Astrocyte of the cerebellum (primary cell): ENCODE data around the gene CLSTN2.
A peak's percentile ranks its signal among the peaks of the same experiment; 100 is the strongest.

Source experiments
- DNase-seq: peaks from one replicate; pipeline ENCODE4 v3.0.0-alpha.2; 2011; ENCODE audit warnings: low read depth
- H3K4me3 ChIP-seq: 2 replicates; pipeline ENCODE4 v1.5.1; 2011; ENCODE audit warnings: mild to moderate bottlenecking, low read depth, low read length, moderate library complexity
- in situ Hi-C: cut with HindIII; loops from 2 replicates; pipeline ENCODE4 v1.10.0; 2017; ENCODE audit warnings: low sequenced_read_pairs
- TF ChIP-seq, protein P1 (sequence below): IDR thresholded peaks from 2 replicates; pipeline ENCODE4 v1.5.1; 2012; ENCODE audit warnings: low read length, low read depth, moderate library complexity, mild to moderate bottlenecking; ENCODE audit errors: missing control alignments

Gene CLSTN2

DNA sequence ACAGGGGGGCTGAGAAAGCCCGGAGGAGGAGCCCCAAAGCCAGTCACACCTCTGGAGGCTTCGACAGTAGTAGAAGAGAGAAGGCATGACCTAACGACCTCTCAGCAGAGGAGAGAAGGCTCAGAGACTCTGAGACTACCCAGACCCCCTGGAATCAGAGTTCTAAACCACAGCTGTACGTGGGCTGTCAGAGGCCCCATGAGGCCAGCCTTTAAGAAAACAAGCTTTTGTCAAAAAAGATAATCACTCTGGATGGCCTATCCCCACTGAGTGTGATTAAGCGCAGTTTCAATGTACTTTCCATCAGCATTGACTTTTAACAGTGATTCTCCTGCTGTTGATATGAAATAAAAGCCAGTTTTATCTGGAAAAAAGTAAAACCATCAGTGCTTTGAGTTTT lies 330.3 kb downstream of the CLSTN2 start:
- in situ Hi-C loops = no loop called here
- no peak for DNase-seq
- H3K4me3 ChIP-seq = no peak overlapping the region
- TF ChIP-seq, protein P1, sequence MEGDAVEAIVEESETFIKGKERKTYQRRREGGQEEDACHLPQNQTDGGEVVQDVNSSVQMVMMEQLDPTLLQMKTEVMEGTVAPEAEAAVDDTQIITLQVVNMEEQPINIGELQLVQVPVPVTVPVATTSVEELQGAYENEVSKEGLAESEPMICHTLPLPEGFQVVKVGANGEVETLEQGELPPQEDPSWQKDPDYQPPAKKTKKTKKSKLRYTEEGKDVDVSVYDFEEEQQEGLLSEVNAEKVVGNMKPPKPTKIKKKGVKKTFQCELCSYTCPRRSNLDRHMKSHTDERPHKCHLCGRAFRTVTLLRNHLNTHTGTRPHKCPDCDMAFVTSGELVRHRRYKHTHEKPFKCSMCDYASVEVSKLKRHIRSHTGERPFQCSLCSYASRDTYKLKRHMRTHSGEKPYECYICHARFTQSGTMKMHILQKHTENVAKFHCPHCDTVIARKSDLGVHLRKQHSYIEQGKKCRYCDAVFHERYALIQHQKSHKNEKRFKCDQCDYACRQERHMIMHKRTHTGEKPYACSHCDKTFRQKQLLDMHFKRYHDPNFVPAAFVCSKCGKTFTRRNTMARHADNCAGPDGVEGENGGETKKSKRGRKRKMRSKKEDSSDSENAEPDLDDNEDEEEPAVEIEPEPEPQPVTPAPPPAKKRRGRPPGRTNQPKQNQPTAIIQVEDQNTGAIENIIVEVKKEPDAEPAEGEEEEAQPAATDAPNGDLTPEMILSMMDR = no peak

DNA sequence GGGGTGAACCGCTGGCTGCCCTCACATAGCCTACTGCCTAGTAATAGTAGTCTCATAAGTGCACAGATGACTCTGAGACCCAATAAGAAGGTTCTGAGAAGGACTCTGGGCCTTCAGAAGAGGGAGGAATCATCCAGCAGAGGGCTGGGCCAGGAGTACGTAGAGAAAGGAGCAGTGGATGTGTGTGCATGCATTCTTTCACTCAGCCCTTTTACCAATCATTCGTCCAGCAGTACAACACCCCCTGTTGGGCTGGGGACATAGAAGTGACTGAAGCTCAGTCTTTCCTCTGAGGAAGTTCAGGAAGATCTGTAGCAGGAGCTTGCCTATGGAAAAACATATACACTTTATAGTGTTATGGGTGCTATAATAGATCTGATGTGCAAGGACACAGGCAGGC lies 333.1 kb downstream of the CLSTN2 start:
- in situ Hi-C loops = no loop called here
- no peak for DNase-seq
- no peak overlapping the region for H3K4me3 ChIP-seq
- TF ChIP-seq, protein P1 = no peak

DNA sequence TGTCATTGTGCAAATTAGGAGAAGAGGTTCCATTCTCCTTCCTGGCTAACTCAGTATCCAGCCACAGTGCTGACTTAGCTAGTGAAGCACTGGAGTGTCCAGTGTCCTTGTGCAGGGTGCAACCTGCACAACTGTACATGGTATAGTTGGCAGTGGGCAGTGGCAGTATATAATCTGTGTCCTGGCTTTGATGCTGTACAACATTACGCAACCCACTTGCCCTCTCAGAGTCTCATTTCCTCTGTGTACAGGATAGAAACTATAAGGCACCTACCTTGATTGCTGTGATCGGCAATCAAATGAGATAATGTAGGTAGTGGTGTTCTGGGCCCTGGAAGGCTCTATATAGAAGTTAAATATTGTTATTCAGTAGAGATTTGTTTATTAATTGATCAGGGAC lies 333.6 kb downstream of the CLSTN2 start:
- TF ChIP-seq, protein P1 = no peak
- no peak overlapping the region for H3K4me3 ChIP-seq
- DNase-seq = no peak
- in situ Hi-C loops = no loop called here

DNA sequence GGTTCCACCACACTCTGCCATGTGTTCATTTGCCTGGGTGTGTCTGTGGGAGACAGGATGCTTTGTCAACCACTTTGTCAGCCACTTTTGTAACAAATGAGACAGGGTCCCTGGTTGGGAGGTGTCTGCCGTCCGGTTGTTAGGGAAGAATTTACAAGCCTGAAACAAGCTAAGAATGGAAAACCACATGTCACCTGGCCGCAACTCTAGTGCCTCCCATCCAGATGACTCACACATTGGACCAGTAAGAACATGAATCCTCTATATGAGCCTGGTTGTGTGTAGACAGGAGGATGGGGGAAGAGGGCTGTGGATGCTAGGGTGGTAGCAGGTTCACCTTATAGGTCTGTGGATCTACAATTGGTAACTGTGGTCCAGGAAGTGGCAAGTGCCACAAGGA lies 335.3 kb downstream of the CLSTN2 start:
- H3K4me3 ChIP-seq = no peak overlapping the region
- no peak for DNase-seq
- in situ Hi-C loops = loop anchor here (10.0 kb wide), 1 partner anchor 64 kb away; no protein-coding TSS in a partner anchor
- TF ChIP-seq, protein P1 = no peak

DNA sequence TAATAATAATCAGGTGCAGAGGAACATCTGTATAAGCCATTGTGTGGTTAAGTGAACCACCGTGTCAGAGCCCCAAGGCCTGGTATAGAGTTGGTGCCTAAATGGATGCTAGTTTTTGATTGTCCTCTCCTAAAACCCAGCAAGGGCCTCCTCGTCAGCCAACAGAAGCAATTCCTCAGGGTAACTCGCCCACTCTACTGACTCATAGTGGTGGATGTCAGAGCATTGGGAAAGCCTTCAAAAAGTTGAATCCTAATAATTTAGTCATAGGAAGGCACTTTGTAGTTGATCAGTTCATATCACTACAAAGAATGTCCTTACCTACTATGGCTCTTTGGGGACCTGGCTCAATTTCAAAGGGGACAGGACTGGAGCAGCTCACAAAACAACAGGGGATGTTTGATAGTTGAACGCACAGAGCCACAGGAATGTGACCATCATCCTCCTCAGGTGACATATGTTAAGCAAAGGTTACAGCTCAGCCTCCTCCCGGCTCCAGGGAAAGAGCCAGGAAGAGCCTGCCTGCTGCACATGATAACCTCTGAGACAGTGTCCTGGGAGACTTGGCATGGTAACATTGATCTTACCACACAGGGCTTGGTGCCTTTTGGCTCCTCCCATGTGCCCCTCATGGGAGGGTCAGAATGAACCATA lies 338.7 kb downstream of the CLSTN2 start:
- TF ChIP-seq, protein P1 = no peak
- H3K4me3 ChIP-seq = no peak overlapping the region
- in situ Hi-C loops = loop anchor here (10.0 kb wide), 1 partner anchor 61 kb away; no protein-coding TSS in a partner anchor
- no peak for DNase-seq

DNA sequence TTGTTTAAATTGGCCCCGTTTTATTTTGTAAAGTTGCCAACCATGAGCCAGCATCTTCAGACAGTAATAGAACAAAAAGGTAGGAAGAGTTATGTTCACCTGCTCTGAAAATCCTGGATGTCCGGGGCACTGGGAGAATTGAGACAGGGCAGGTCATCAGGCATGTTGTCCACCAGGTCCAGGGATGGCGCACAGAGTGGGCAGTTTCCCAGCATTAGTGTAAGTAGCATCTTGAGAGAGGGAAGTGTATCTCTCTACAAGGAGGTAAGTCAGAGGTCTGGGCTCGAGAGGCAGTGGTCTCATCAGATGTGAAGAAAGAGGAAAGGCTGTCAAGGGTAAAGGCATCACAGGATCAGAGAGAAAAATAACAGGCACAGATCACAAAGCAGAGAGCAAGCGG lies 339.4 kb downstream of the CLSTN2 start:
- in situ Hi-C loops = loop anchor here (10.0 kb wide), 1 partner anchor 60 kb away; no protein-coding TSS in a partner anchor
- H3K4me3 ChIP-seq = no peak overlapping the region
- TF ChIP-seq, protein P1 = no peak
- no peak for DNase-seq

DNA sequence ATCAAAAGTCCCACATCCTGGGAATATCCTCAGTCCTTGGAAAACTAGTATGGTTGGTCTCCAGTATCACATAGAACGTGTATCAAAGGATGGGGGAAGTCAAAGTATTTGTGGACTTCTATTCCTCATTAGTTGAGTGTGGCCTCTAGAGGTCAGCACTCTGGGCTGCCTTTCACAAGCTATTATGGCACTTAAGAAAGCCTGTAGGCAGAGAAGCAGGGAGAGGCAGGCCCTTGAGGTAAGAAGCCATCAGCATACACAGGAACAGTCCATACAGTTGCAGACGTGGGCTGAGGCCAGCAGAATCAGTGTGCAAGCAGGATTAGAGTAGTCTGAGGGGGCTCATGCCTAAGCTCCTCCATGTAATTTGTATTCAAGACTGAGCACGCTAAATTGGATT lies 341.7 kb downstream of the CLSTN2 start:
- in situ Hi-C loops = loop anchor here (10.0 kb wide), 1 partner anchor 58 kb away; no protein-coding TSS in a partner anchor
- TF ChIP-seq, protein P1 = peak; percentile 50
- H3K4me3 ChIP-seq = no peak overlapping the region
- no peak for DNase-seq
